ENCODE data around the gene INTS11.

Gene INTS11

GRCh38 chr1:1307923-1308755 is 16.3 kb downstream of the INTS11 start, which contains the start of the genes ACAP3 and PUSL1 (continued):
- TF ChIP-seq, protein P1, sequence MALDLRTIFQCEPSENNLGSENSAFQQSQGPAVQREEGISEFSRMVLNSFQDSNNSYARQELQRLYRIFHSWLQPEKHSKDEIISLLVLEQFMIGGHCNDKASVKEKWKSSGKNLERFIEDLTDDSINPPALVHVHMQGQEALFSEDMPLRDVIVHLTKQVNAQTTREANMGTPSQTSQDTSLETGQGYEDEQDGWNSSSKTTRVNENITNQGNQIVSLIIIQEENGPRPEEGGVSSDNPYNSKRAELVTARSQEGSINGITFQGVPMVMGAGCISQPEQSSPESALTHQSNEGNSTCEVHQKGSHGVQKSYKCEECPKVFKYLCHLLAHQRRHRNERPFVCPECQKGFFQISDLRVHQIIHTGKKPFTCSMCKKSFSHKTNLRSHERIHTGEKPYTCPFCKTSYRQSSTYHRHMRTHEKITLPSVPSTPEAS (tag by site-specific recombination; IDR thresholded peaks at IDR 0.05): no peak
- TF ChIP-seq ZBTB48 (tag by site-specific recombination; IDR thresholded peaks at IDR 0.05) (peak; percentile 100), ZNF677 (tag by site-specific recombination; IDR thresholded peaks at IDR 0.05) (no peak), ZNF670 (tag by site-specific recombination; IDR thresholded peaks at IDR 0.05; ENCODE audit: low read depth) (no peak), ZNF658 (tag by site-specific recombination; IDR thresholded peaks at IDR 0.05) (no peak), ZFP69B (tag by site-specific recombination; IDR thresholded peaks at IDR 0.05) (peak; percentile 68), ZNF555 (tag by site-specific recombination; conservative IDR thresholded peaks at IDR 0.05) (no peak), ZNF501 (tag by site-specific recombination; IDR thresholded peaks at IDR 0.05) (peak; percentile 54), ZEB2 (tag by site-specific recombination; IDR thresholded peaks at IDR 0.05) (peak; percentile 98), ZNF398 (tag by site-specific recombination; IDR thresholded peaks at IDR 0.05) (peak; percentile 81), ZSCAN30 (tag by site-specific recombination; IDR thresholded peaks at IDR 0.05) (peak; percentile 62), BCL11A (tag by site-specific recombination; IDR thresholded peaks at IDR 0.05; ENCODE audit: low read depth) (no peak), ZNF37A (tag by site-specific recombination; IDR thresholded peaks at IDR 0.05) (no peak), ZNF776 (tag by site-specific recombination; IDR thresholded peaks at IDR 0.05; ENCODE audit: borderline replicate concordance) (no peak), ZNF544 (tag by site-specific recombination; IDR thresholded peaks at IDR 0.05) (no peak), ZNF302 (tag by site-specific recombination; IDR thresholded peaks at IDR 0.05; ENCODE audit: low read depth) (no peak), ZBTB7A (tag by site-specific recombination; IDR thresholded peaks at IDR 0.05; ENCODE audit: low read depth) (peak; percentile 78), ZNF624 (tag by site-specific recombination; IDR thresholded peaks at IDR 0.05) (no peak), ZBTB17 (tag by site-specific recombination; IDR thresholded peaks at IDR 0.05) (0 out of 2 replicates have a peak, but pooled peaks have one; percentile 50), RBAK (tag by site-specific recombination; IDR thresholded peaks at IDR 0.05) (no peak), ZNF791 (tag by site-specific recombination; IDR thresholded peaks at IDR 0.05) (no peak), KLF9 (tag by site-specific recombination; IDR thresholded peaks at IDR 0.05; ENCODE audit: low read depth) (peak; percentile 58), GLIS1 (tag by site-specific recombination; IDR thresholded peaks at IDR 0.05) (peak; percentile 95), ZFP37 (tag by site-specific recombination; IDR thresholded peaks at IDR 0.05) (peak; percentile 73; the same call in 1 of the 2 replicates), ZNF416 (tag by site-specific recombination; IDR thresholded peaks at IDR 0.05) (no peak), PRDM10 (tag by site-specific recombination; IDR thresholded peaks at IDR 0.05) (peak; percentile 96), ZNF221 (tag by site-specific recombination; IDR thresholded peaks at IDR 0.05; ENCODE audit: borderline replicate concordance) (no peak), SP7 (tag by site-specific recombination; IDR thresholded peaks at IDR 0.05) (peak; percentile 89), BCL11B (tag by site-specific recombination; IDR thresholded peaks at IDR 0.05; ENCODE audit: low read depth) (peak; percentile 61; the same call in 1 of the 2 replicates), YY1 (tag by site-specific recombination; IDR thresholded peaks at IDR 0.05) (peak; percentile 17)
- TF ChIP-seq, protein P2, sequence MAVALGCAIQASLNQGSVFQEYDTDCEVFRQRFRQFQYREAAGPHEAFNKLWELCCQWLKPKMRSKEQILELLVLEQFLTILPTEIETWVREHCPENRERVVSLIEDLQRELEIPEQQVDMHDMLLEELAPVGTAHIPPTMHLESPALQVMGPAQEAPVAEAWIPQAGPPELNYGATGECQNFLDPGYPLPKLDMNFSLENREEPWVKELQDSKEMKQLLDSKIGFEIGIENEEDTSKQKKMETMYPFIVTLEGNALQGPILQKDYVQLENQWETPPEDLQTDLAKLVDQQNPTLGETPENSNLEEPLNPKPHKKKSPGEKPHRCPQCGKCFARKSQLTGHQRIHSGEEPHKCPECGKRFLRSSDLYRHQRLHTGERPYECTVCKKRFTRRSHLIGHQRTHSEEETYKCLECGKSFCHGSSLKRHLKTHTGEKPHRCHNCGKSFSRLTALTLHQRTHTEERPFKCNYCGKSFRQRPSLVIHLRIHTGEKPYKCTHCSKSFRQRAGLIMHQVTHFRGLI (tag by site-specific recombination; IDR thresholded peaks at IDR 0.05): peak; percentile 48; the same call in 1 of the 2 replicates
- TF ChIP-seq, protein P3, sequence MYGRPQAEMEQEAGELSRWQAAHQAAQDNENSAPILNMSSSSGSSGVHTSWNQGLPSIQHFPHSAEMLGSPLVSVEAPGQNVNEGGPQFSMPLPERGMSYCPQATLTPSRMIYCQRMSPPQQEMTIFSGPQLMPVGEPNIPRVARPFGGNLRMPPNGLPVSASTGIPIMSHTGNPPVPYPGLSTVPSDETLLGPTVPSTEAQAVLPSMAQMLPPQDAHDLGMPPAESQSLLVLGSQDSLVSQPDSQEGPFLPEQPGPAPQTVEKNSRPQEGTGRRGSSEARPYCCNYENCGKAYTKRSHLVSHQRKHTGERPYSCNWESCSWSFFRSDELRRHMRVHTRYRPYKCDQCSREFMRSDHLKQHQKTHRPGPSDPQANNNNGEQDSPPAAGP (tag by site-specific recombination; IDR thresholded peaks at IDR 0.05): peak; percentile 93

Measured in HEK293 (cell line).